Kidney (tissue), 14 donors: Measurements from ENCODE around the gene HTR1E. TPM values are rescaled to one million over a fixed set of nuclear protein-coding genes. Genes with fewer than 3 reads are reported as not detected.
"Not testable (repeated sequence)": the region's sequence is repeated elsewhere in the genome, so short reads cannot be mapped to it uniquely, and the experiment has no call there.

Experiments used
- DNase-seq, 5 donors: peaks; one replicate each; pipeline ENCODE4 v3.0.0-alpha.2; 2013 to 2020
- FAIRE-seq: peaks from 2 replicates; lab custom pipeline; 2012; peaks lifted over from hg19 to GRCh38; lab: Jason Lieb, UNC
- H3K27ac ChIP-seq, 2 donors: one replicate each; pipeline ENCODE4 v1.7.0; 2013; ENCODE audit warnings: low read depth in 2 of 2, low read length in 2 of 2, inconsistent platforms in 1 of 2
- H3K27me3 ChIP-seq: one replicate; pipeline ENCODE4 v1.7.1; 2013; ENCODE audit warnings: low read length, inconsistent platforms; ENCODE audit not compliant: control insufficient read depth, insufficient read depth
- H3K36me3 ChIP-seq, 3 donors: one replicate each; pipeline versions ENCODE4 v1.7.0 to v1.7.1; 2013; ENCODE audit warnings: low read length in 3 of 3, control low read depth in 1 of 3, inconsistent platforms in 1 of 3; ENCODE audit not compliant: insufficient read depth in 3 of 3, control insufficient read depth in 2 of 3
- H3K4me1 ChIP-seq, 3 donors: one replicate each; pipeline versions ENCODE4 v1.7.0 to v1.7.1; 2013; ENCODE audit warnings: low read length in 3 of 3, inconsistent platforms in 1 of 3, low read depth in 1 of 3; ENCODE audit not compliant: control insufficient read depth in 2 of 3, insufficient read depth in 2 of 3
- H3K4me3 ChIP-seq, 3 donors: one replicate each; pipeline versions ENCODE4 v1.7.0 to v1.8.1; 2013; ENCODE audit warnings: low read length in 3 of 3, control low read depth in 1 of 3, inconsistent platforms in 1 of 3
- H3K9ac ChIP-seq, 3 donors: one replicate each; pipeline versions ENCODE4 v1.7.0 to v1.7.1; 2013; ENCODE audit warnings: low read length in 3 of 3, control low read depth in 1 of 3, inconsistent platforms in 1 of 3
- H3K9me3 ChIP-seq, 3 donors: one replicate each; pipeline versions ENCODE4 v1.7.0 to v1.7.1; 2013; ENCODE audit warnings: low read length in 3 of 3, control low read depth in 1 of 3, inconsistent platforms in 1 of 3; ENCODE audit not compliant: control insufficient read depth in 2 of 3, insufficient read depth in 1 of 3
- CTCF ChIP-seq: IDR thresholded peaks from 3 replicates; pipeline ENCODE4 v1.5.1; 2012; ENCODE audit warnings: mild to moderate bottlenecking, moderate library complexity, borderline replicate concordance; ENCODE audit not compliant: insufficient read depth; ENCODE audit errors: extremely low read depth
- intact Hi-C: fragments of 100-400 bp; cut with DNase I; formaldehyde crosslinking; loops from one replicate; pipeline ENCODE4 v1.11.1; 2022
- polyA plus RNA-seq: library from polyadenylated mRNA; stranded (reverse); fragments of 350-450 nt; fragmentation: Illumina TruSeq; extraction: RNeasy Lipid Tissue Mini Kit (QIAGEN cat#74804); gene quantifications from one replicate; pipeline ENCODE4 v1.2.3, GENCODE V29; 2014; ENCODE audit warnings: low read depth, low replicate concordance; ENCODE audit not compliant: insufficient read depth
- total RNA-seq: library from RNA; stranded (reverse); fragmentation: NEBNext Ultra II Directional; extraction: Animal tissue kit (Norgen Biotek cat#: 25700); gene quantifications from one replicate; pipeline ENCODE4 v1.2.1, GENCODE V29; 2021
- donor health status: control.
- donor health status: control.
- donor health status: control.
- donor health status: control.
- donor health status: control.
- donor health status: DM: yes; HTN: yes; CAD: no.
- donor health status: Normal renal cell carcinoma (clear cell type).

Gene HTR1E
- total and polyA plus RNA-seq, 2 donors from 2014 or later = not detected

DNA sequence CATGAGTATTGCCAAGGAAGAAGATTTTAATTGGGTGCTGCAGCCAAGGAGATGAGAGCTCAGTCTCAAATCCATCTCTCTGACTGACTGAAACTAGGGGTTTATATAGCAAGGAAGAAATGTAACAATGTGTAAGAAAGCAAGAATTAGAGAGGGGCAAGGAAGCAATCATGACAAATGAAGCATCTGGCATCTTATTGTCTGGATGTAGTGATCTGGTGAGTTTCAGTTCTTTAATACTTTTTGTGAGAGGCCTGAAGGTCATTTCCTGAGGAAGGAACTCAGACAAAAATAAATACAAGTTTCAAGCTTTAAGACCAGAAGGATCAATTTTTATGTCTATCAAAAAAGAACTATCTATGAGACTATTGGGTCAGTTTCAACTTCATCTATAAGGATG lies 64.2 kb downstream of the HTR1E start:
- Histone ChIP-seq H3K4me3 (no peak overlapping the region), H3K9ac (no peak overlapping the region), H3K27ac (no peak overlapping the region), H3K27me3 (no peaks in the 10 kb centered on the region), H3K36me3 (no peaks in the 10 kb centered on the region), H3K4me1 (no peaks in the 10 kb centered on the region), H3K9me3 (no peaks in the 10 kb centered on the region)
- FAIRE-seq (no peak), DNase-seq (no peak)
- intact Hi-C loops = no loop called here
- no peak for TF ChIP-seq CTCF

DNA sequence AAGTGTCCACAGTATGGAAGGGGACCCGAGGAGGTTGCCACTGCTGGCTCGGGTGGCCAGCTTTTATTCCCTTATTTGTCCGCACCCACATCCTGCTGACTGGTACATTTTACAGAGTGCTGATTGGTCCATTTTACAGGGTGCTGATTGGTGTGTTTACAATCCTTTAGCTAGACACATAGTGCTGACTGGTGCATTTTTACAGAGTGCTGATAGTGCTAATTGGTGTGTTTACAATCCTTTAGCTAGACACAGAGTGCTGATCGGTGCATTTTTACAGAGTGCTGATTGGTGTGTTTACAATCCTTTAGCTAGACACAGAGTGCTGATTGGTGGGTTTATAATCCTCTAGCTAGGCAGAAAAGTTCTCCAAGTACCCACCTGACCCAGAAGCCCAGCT lies 65.1 kb downstream of the HTR1E start:
- H3K4me1 ChIP-seq, H3K27ac ChIP-seq, intact Hi-C loops, H3K9ac ChIP-seq, FAIRE-seq, H3K27me3 ChIP-seq, H3K36me3 ChIP-seq, H3K4me3 ChIP-seq, H3K9me3 ChIP-seq, DNase-seq: not testable (repeated sequence)

DNA sequence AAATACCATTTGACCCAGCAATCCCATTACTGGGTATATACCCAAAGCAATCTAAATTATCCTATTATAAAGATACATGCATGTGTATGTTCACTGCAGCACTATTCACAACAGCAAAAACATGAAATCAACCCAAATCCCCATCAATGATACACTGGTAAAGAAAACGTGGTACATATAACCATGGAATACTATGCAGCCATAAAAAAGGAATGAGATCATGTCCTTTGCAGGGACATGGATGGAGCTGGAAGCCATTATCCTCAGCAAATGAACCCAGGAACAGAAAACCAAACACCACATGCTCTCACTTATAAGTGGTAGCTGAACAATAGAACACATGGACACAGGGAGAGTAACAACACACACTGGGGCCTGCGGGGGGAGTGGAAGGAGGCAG lies 69.2 kb downstream of the HTR1E start:
- H3K27me3 ChIP-seq, H3K4me3 ChIP-seq, intact Hi-C loops, H3K27ac ChIP-seq, H3K36me3 ChIP-seq, H3K9ac ChIP-seq, DNase-seq, H3K9me3 ChIP-seq, FAIRE-seq, H3K4me1 ChIP-seq: not testable (repeated sequence)

DNA sequence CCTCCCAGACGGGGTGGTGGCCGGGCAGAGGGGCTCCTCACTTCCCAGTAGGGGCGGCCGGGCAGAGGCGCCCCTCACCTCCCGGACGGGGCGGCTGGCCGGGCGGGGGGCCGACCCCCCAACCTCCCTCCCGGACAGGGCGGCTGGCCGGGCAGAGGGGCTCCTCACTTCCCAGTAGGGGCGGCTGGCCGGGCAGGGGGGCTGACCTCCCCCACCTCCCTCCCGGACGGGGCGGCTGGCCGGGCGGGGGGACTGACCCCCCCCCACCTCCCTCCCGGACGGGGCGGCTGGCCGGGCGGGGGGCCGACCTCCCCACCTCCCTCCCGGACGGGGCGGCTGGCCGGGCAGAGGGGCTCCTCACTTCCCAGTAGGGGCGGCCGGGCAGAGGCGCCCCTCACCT lies 72.3 kb downstream of the HTR1E start:
- H3K9ac ChIP-seq, H3K27ac ChIP-seq, H3K36me3 ChIP-seq, FAIRE-seq, intact Hi-C loops, DNase-seq, H3K9me3 ChIP-seq, H3K4me1 ChIP-seq, H3K27me3 ChIP-seq, H3K4me3 ChIP-seq: not testable (repeated sequence)

GRCh38 chr6:87012035-87012434 lies 74.7 kb downstream of the HTR1E start:
- H3K36me3 ChIP-seq = no peaks in the 10 kb centered on the region
- intact Hi-C loops = no loop called here
- no peaks in the 10 kb centered on the region for H3K27me3 ChIP-seq
- FAIRE-seq = no peak
- H3K4me3 ChIP-seq = no peak overlapping the region
- H3K4me1 ChIP-seq = no peaks in the 10 kb centered on the region
- H3K9ac ChIP-seq = no peak overlapping the region
- H3K27ac ChIP-seq = no peak overlapping the region
- DNase-seq = no peak
- no peak for TF ChIP-seq CTCF
- H3K9me3 ChIP-seq = no peaks in the 10 kb centered on the region
